BLaER1 (cell line): ENCODE results near the gene NCKIPSD.
A peak's percentile ranks its signal among the peaks of the same experiment; 100 is the strongest.

Source experiments
- H3K27ac ChIP-seq: shearing (Covaris generic); formaldehyde crosslinking; 2 replicates; pipeline ENCODE4 v1.8.1; 2022
- H3K27me3 ChIP-seq: shearing (Covaris generic); formaldehyde crosslinking; 2 replicates; pipeline ENCODE4 v1.8.1; 2022
- H3K36me3 ChIP-seq: shearing (Covaris generic); formaldehyde crosslinking; 2 replicates; pipeline ENCODE4 v1.8.1; 2022
- H3K4me1 ChIP-seq: shearing (Covaris generic); formaldehyde crosslinking; 2 replicates; pipeline ENCODE4 v1.8.1; 2022
- H3K4me2 ChIP-seq: shearing (Covaris generic); formaldehyde crosslinking; 2 replicates; pipeline ENCODE4 v1.8.1; 2022
- H3K4me3 ChIP-seq: shearing (Covaris generic); formaldehyde crosslinking; 2 replicates; pipeline ENCODE4 v1.8.1; 2022
- H3K9ac ChIP-seq: shearing (Covaris generic); formaldehyde crosslinking; 2 replicates; pipeline ENCODE4 v1.8.1; 2022
- H3K9me3 ChIP-seq: shearing (Covaris generic); formaldehyde crosslinking; 2 replicates; pipeline ENCODE4 v1.8.1; 2022
- H4K20me1 ChIP-seq: shearing (Covaris generic); formaldehyde crosslinking; 2 replicates; pipeline ENCODE4 v1.8.1; 2022
- Cebpa-rat ChIP-seq: shearing (Covaris generic); IDR thresholded peaks from 2 replicates; pipeline ENCODE4 v1.8.1; 2022

NCKIPSD gene

DNA sequence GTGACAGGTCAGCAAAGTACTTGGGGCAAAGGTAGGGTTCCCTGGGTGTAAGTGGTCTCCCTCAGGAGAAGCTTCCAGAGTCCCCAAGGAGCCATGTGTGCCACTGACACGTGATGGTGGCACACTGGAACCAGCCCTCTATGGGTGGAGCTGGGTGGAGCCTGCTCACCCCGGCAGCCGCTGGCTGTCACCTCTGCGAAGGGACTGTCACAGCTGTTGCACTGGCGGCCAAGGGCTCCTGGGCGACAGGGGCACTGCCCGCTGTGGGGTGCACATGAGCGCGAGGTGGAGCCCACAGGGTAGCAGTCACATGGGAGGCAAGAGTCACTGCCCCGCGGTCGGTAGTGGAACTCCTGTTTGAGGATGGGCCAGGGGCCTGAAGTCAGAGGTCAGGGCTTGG, 35.0 kb downstream of the NCKIPSD start:
- Histone ChIP-seq H3K27ac (no peak overlapping the region), H3K9me3 (no peaks in the 10 kb centered on the region), H3K4me2 (no peak overlapping the region), H3K27me3 (no peaks in the 10 kb centered on the region), H3K9ac (no peak overlapping the region), H3K4me3 (no peak overlapping the region), H3K36me3 (no peaks in the 10 kb centered on the region), H3K4me1 (peaks cover 8% of the 10 kb centered on the region), H4K20me1 (no peaks in the 10 kb centered on the region)
- TF ChIP-seq Cebpa-rat: no peak

DNA sequence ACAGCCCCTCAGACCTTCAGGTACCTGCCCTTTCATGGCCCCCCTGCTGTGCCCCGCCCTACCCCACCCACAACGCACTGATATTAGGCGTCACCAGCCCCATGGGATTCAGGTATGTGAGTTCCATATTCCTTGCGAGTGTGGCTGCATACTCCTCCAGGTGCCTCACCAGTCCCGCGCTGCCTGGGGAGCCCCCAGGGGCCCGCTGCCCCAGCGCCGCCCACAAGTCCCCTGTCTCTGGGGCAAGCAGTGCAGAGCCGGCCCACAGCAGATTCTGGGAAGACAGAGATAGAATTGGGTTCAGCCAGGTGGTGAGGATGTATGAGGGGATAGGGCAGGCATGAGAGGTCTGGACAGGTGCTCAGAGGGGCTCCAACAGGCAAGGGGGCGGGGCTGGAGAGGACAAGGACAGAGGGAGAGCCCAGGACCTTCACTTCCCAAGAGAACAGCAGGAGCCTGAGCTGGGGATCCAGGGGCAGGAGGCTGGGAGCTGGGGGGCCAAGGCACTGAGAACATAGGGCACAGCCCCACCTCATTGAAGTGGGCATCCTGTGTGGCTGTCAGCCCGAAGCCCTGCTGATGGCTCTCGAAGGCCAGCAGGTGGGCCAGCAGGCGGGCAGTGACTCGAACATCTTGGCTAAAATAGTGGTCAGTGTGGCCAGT, 37.4 kb downstream of the NCKIPSD start:
- Histone ChIP-seq H3K4me3 (no peak overlapping the region), H3K9me3 (no peaks in the 10 kb centered on the region), H3K27me3 (no peaks in the 10 kb centered on the region), H3K27ac (no peak overlapping the region), H3K4me2 (no peak overlapping the region), H3K4me1 (no peaks in the 10 kb centered on the region), H3K9ac (no peak overlapping the region), H4K20me1 (no peaks in the 10 kb centered on the region), H3K36me3 (no peaks in the 10 kb centered on the region)
- no peak for TF ChIP-seq Cebpa-rat

DNA sequence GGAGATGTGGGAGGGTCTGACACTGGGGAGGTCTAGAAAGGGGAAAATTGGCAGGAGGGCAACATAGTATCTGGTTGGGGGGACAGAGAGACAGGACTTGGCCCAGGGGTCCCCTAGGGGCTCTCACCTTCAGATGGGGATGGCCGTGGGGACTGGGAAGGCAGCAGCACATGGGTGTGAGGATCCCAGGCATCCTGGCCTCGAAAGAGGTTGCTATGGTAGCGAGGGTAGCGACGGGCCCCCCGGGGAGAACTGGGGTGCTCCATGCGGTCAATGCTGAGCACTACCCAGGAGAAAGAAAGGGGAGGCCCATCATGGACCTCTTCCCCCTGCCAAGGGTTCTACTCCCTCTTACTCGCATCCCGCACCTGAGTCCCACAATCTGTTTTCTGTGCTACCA, 38.0 kb downstream of the NCKIPSD start:
- no peak overlapping the region for H3K4me3 ChIP-seq
- H3K4me2 ChIP-seq: no peak overlapping the region
- no peaks in the 10 kb centered on the region for H3K9me3 ChIP-seq
- no peak overlapping the region for H3K27ac ChIP-seq
- no peaks in the 10 kb centered on the region for H3K4me1 ChIP-seq
- H3K36me3 ChIP-seq: no peaks in the 10 kb centered on the region
- H3K9ac ChIP-seq: no peak overlapping the region
- TF ChIP-seq Cebpa-rat: no peak
- no peaks in the 10 kb centered on the region for H4K20me1 ChIP-seq
- H3K27me3 ChIP-seq: no peaks in the 10 kb centered on the region

DNA sequence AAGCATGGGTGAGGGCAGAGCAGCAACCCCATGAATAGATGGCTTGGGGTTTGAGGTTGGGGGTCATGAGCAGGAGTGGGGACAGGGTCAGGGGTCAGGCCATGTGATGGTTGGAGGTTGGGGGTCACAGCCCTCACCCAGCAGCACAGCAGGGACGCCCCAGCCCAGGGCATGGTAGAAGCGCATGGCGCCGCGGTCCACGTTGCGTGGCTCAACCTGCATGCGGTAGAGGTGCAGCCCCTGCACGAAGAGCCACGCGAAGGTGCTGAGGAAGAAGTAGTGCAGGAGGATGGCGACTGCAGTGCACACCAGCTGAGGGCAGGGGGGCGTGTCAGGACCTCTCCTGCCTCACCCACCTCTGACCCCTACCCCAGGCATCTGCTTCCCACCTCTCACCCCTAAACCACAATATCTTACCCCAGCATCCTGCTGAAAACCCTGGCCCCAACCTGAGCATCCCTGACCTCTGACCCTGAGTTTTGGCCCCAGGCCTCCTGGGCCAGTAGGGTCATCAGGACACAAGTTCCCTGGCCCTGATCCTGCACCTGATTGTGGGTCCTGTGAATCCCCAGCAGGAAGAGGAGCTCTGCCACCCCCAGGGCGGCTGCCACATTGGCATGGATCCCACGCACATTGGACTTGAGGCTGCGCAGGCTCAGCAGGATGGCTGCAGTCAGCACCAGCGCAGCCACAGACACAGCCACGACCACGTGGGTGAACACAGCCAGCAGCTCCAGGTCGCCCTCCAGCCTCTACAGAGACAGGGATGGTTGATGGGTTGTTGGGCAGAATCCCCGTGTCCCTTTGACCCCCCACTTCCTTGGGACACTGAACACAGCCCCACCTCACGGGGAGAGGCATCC, 40.6 kb downstream of the NCKIPSD start:
- Histone ChIP-seq H3K4me2 (no peak overlapping the region), H3K9me3 (no peaks in the 10 kb centered on the region), H3K4me3 (no peak overlapping the region), H3K4me1 (no peaks in the 10 kb centered on the region), H3K36me3 (peaks cover 4% of the 10 kb centered on the region; the same call in 1 of the 2 replicates), H3K27ac (no peak overlapping the region), H3K27me3 (no peaks in the 10 kb centered on the region), H4K20me1 (no peaks in the 10 kb centered on the region), H3K9ac (no peak overlapping the region)
- no peak for TF ChIP-seq Cebpa-rat

DNA sequence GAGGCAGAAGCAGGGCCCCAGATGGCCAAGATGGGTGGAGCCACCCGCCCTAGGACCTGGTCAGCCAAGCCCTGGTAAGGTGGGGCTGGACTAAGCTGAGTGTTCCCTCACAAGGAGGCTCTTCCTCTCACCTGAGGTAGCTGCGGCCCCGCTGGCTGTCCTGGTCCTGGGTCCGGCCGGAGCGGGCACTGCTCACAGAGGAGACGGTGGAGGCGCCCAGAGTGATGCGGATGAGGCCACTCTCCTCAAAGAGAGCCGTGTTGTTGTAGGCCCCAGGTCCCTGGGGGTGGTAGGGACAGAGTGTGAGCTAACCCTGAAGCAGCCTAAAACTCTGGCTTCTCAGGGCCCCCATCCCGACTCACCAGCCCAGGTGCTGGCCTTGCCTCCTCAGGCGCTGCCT, 43.1 kb downstream of the NCKIPSD start:
- Histone ChIP-seq H3K4me1 (no peaks in the 10 kb centered on the region), H3K36me3 (peaks cover 4% of the 10 kb centered on the region; the same call in 1 of the 2 replicates), H4K20me1 (no peaks in the 10 kb centered on the region), H3K9me3 (no peaks in the 10 kb centered on the region), H3K27ac (no peak overlapping the region), H3K4me2 (no peak overlapping the region), H3K9ac (no peak overlapping the region), H3K27me3 (no peaks in the 10 kb centered on the region), H3K4me3 (no peak overlapping the region)
- TF ChIP-seq Cebpa-rat: no peak

DNA sequence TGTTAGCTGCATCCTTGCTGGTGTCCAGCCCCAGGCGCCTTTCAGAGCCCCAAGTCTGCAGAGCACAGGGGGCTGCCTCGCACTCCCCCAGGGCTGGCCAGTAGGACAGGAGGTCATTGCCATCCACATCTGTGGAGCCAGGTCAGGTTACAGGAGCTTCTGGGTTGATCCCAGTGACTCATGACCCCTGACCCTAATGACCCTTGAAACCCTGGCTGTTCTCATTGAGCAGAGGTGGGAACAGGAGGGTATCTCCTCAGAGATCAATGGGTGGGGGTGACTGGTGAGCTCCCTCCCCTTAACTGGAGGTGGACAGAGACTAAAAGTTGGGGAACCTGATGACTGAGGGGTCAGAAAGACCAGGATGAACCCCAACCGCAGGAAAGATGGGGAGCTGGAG, 44.3 kb downstream of the NCKIPSD start:
- H3K27ac ChIP-seq: no peak overlapping the region
- H3K27me3 ChIP-seq: no peaks in the 10 kb centered on the region
- H3K36me3 ChIP-seq: peaks cover 4% of the 10 kb centered on the region; the same call in 1 of the 2 replicates
- H3K4me1 ChIP-seq: peaks cover 11% of the 10 kb centered on the region
- no peak overlapping the region for H3K4me3 ChIP-seq
- no peak overlapping the region for H3K9ac ChIP-seq
- H3K4me2 ChIP-seq: no peak overlapping the region
- H3K9me3 ChIP-seq: no peaks in the 10 kb centered on the region
- H4K20me1 ChIP-seq: no peaks in the 10 kb centered on the region
- no peak for TF ChIP-seq Cebpa-rat

DNA sequence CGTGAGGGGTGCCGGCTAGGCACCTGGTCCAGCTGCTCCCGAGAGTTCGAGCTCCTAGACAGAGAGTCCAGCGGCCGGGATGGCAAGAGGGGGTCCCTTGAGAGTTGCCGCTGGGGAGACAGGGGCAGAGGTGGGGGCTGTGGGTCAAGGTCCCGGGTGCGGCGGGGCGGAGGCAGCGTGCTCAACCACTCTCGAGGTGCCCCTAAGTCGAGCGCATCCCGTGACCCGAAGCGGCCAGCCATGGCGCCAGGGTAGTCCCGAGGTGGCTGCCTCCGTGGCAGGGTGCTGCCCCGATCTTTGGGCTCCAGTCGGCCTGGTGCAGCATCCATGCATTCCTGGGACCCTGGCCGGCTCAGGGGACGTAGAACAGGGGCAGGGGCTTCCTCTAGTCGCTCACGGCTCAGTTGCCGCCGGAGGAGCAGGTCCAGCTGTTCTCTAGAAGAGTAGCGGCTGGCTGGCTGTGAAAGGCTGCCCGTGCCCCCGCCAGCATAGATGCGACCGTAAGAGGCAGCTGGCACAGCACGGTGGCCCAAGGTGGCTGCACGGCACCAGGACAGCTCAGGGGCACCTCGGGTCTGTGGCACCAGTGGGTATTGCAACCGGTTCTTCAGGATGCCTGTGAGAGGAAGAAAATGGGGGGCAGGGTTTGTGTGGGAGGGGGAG, 45.6 kb downstream of the NCKIPSD start:
- H3K4me3 ChIP-seq: no peak overlapping the region
- peaks cover 4% of the 10 kb centered on the region; the same call in 1 of the 2 replicates for H3K36me3 ChIP-seq
- no peak overlapping the region for H3K27ac ChIP-seq
- H3K9me3 ChIP-seq: no peaks in the 10 kb centered on the region
- H3K4me2 ChIP-seq: no peak overlapping the region
- H3K4me1 ChIP-seq: peaks cover 18% of the 10 kb centered on the region
- no peak for TF ChIP-seq Cebpa-rat
- no peaks in the 10 kb centered on the region for H3K27me3 ChIP-seq
- H3K9ac ChIP-seq: no peak overlapping the region
- H4K20me1 ChIP-seq: no peaks in the 10 kb centered on the region

DNA sequence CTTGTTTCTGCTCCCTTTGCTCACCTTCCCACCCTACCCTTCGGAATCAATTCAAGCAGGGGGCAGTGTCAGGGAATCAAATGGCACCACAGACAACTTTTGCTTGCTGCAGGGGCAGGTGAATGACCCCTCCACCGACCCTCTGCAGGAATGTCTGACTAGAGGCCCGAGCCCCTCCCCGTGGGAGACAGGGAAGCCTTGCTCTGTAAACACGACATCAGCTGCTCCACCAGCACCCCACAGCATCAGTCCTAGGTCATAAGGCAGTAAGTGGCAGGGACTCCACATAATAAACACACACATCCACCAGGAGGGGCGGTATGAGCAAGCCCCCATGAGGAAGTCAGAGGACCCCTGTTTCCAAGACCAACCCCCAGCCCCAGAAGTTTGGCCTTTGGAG, 48.4 kb downstream of the NCKIPSD start:
- Histone ChIP-seq H3K27ac (no peak overlapping the region), H3K9me3 (no peaks in the 10 kb centered on the region), H4K20me1 (peaks cover 16% of the 10 kb centered on the region), H3K4me2 (no peak overlapping the region; the same call in 1 of the 2 replicates), H3K4me1 (peaks cover 33% of the 10 kb centered on the region), H3K27me3 (no peaks in the 10 kb centered on the region), H3K4me3 (no peak overlapping the region), H3K36me3 (peaks cover 18% of the 10 kb centered on the region), H3K9ac (no peak overlapping the region)
- no peak for TF ChIP-seq Cebpa-rat

DNA sequence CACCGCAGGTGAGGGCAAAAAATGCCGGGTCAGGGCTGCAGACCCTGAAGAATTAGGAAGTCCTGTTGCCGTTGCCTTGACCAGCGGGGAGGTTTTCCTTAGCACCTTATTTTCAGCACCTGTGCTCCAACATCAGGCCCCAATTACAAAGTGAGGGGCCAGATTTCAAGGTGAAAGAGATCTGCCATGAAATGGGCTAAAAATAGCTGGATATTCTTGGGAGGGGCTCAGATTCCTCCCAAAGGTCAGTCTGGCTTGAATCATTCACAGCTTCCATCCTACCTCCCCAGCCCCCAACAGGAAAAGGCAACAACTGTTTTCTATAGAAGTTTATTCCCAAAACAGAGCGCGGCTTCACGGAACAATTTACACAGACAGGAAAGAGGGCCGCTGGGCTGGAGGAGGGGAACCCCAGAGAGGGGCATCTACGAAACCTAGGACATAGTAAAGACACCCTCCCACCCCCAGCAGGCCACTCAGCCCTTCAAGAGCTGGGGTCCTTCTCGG, 49.5 kb downstream of the NCKIPSD start:
- peak overlapping the region; percentile 99 for H3K4me2 ChIP-seq
- no peaks in the 10 kb centered on the region for H3K27me3 ChIP-seq
- H3K27ac ChIP-seq: peak overlapping the region; percentile 77
- H3K9ac ChIP-seq: peak overlapping the region; percentile 81
- H4K20me1 ChIP-seq: peaks cover 16% of the 10 kb centered on the region
- no peak for TF ChIP-seq Cebpa-rat
- H3K9me3 ChIP-seq: no peaks in the 10 kb centered on the region
- peak overlapping the region; percentile 74 for H3K4me3 ChIP-seq
- H3K4me1 ChIP-seq: peaks cover 33% of the 10 kb centered on the region
- peaks cover 26% of the 10 kb centered on the region for H3K36me3 ChIP-seq
